GM23248 (cell line): ENCODE results near the gene ZMIZ1.

Experiments used
- EZH2 ChIP-seq: fragments of 200-600 bp; sonication (generic); IDR thresholded peaks from 2 replicates; pipeline ENCODE4 v1.6.1; 2018; ENCODE audit warnings: antibody characterized with exemption, mild to moderate bottlenecking; ENCODE audit not compliant: insufficient read depth, poor library complexity, severe bottlenecking
- EZH2phosphoT487 ChIP-seq: fragments of 200-600 bp; sonication (generic); IDR thresholded peaks from 2 replicates; pipeline ENCODE4 v1.6.1; 2018; ENCODE audit warnings: antibody characterized with exemption, moderate library complexity, mild to moderate bottlenecking, low read depth; ENCODE audit not compliant: insufficient read depth

DNA sequence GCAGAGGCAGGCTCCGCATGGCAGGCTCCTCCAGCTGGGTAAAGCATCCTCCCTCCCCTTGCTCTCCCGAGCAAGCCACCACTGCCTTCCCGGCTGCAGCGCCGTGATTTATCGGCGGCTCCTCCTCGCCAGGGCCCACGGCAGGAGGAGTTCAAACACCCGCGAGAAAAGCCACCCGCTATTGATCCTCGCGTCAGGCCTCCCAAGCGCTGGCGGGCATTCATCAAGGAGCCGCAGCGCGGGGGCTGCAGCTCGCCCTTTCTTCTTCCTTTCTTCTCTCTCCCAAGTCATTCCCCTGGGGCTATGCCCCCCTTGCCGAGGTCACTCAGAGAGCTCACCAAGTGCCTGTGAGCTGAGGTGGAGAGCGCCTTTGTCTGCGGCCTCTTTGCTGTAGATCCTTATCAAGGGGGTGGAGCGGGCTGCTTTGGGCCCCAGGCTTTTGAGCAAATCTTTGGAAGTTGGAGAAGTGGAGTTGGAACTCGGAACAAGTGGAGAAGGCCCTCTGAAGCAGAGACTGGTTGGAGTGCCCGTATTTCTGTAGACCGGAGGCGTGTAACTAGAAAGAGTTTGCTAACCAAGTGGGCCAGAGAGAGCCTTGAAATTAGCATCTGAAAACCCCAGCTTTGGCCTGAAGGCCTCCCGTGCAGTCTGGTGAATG, 171.3 kb downstream of the ZMIZ1 start:
- TF ChIP-seq EZH2: no peak
- TF ChIP-seq EZH2phosphoT487: no peak
